GM21367 (cell line): ENCODE measurements around the gene ATF4.

Source experiments
- ATAC-seq: cut with Tn5 transposase; IDR thresholded peaks from one replicate; pipeline ENCODE4 v1.9.1; 2021; ENCODE audit not compliant: unreplicated experiment

ATF4 gene

DNA sequence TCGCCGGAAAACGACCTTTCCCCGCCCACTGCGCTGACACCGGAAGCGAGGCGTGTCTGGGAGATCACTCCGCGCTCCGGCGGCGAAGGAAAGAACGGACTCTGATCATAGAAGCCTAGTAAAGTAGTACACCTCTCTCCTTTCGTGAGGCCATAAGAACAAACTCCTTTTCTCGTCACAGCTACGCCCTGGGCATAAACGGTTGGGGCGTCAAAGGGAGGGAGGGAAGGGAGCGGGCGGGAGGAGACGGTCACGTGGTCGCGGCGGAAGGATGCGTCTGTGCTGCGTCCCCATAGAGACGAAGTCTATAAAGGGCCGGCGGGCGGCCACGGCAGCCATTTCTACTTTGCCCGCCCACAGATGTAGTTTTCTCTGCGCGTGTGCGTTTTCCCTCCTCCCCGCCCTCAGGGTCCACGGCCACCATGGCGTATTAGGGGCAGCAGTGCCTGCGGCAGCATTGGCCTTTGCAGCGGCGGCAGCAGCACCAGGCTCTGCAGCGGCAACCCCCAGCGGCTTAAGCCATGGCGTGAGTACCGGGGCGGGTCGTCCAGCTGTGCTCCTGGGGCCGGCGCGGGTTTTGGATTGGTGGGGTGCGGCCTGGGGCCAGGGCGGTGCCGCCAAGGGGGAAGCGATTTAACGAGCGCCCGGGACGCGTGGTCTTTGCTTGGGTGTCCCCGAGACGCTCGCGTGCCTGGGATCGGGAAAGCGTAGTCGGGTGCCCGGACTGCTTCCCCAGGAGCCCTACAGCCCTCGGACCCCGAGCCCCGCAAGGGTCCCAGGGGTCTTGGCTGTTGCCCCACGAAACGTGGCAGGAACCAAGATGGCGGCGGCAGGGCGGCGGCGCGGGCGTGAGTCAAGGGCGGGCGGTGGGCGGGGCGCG, at the start of gene ATF4:
Gene ATF4, plus strand, starts transcription at position 337 of the 880 bp plus-strand sequence. CDS start 884 bp downstream, outside the sequence.
- peak; percentile 36 for ATAC-seq

DNA sequence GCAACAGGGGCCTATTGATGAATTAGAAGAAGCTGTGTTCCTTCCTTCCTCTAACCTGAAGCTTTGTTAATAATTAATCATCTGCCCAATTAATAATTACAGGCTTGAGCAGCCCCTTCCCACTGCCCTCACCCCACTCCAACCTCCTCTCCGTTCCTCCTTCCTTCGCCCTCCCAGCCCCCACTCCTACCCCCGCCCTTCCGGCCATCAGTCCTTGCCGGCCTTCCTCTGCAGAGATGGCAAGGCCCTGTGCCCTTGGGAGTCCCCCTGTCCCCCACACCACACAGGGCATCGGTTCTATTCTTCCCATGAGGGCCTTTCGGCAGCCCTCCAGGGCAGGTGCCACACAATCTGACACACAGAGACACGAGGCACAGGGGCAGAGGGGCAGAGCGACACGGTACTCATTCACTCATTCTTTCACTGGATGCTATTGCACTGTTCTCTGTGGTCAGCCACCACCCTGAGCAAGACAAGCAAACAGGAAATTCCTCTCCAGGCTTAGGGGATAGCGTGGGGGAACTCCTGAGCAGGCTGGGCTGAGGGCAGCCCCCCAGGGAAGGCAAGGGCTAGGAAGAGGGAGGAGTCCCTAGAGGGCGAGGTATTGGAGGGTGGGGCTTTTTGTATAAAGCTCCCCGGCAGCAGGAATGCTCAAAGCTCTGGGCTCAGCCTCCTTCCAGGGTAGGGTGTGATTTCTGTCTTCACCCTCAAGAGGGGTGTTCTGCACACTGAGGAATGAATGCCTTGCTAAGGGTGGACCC, 48.8 kb upstream of the ATF4 start:
- ATAC-seq: no peak

DNA sequence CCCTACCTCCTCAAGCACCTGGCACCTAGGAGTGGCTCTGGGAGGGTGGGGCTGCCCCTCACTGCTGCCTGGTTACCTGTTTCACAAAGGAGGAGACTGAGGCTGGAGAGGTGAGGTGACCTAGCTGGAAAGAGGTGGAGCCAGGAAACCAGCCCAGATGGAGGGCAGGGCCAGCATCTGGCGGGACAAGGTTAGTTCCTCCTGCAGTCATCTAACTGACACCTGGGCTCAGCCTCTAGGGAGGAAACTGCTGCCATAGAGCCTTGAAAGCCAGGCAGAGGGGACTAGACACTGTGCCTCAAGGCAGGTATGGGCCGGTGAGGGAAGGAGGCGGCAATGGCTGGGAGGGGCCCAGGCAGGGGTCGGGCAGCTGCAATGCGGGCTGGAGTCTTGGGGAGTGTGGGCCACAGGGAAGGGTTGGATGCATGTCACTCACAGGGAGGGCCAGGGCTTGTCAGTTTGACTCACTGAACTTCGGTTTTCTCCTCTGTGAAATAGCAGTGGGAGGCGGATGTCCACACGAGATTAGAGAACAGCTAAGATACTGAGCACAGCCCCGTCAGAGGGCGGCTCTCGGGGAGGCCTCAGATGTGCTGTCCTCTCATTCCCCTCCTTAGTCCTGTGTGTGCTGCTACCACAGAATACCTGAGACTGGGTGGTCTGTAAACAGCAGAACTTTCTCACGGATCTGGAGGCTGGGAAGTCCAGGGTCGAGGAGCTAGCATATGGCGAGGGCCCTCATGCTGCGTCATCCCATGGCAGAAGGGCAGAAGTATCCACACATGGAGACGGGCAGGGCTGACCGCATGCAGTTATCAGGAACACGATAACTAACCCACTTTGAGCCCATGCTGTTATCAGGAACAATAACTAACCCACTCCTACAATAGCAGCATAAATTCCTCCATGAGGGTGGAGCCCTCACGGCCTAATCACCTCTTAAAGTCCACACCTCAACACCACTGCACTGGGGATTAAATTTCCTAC, 47.5 kb upstream of the ATF4 start:
- ATAC-seq: no peak

DNA sequence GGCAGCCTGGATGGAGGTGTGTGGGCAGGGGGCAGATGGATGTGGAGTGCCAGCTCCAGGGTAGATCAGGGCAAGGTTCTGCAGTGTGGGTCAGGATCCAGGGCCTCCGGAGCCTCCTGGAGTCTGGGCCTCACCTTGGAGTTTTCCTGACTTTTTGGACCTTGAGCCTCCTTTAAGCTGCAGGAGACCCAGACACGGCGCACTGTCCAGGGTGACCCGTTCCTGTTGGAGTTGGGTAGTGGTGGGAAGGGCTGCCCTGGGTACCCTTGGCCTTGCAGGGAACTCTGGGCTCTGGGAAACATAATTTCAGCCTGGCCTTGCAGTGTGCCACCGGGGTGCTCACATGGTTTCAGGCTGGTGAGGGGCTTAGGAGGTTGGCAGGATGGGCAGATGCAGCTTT, 46.5 kb upstream of the ATF4 start:
- no peak for ATAC-seq

DNA sequence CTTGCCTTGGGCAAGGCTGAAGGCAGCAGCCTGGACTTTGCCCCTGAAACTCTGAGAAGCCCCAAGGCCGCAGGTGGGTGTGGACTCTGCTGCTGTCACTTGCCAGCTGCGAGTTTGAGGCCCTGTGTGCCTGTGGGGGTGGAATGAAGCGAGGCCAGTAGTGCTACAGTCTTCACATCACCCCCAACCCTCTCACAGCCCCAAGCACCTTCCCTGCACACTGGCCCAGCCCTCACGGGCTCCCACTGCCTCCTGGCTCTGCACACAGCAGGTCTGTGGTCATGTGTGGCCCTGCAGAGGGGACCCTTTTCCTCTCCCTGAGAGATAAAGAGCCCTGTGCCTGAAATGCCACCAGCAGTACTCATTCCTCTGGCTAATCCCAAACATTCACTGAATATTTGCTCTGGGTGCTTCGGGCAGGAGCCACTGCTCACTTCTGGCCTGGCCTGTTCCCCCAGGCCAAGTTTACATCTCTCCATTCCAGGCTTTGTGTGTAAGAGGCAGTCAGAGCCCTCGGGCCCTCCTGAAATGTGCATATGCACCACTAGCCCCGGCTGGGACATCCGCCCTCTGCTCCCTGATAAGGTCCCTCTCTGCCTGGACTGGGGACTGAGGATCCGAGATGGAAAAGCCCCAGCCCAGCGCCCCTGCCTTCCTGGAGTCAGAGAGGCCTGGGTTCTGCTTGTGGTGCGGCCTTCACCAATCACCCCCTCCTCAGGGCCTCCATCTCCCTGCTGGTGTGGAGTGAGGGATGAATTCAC, 45.8 kb upstream of the ATF4 start:
- ATAC-seq: no peak

- ATAC-seq: no peak
These were observed 45.0 kb upstream of the ATF4 start for GRCh38 chr22:39475337-39475736.

DNA sequence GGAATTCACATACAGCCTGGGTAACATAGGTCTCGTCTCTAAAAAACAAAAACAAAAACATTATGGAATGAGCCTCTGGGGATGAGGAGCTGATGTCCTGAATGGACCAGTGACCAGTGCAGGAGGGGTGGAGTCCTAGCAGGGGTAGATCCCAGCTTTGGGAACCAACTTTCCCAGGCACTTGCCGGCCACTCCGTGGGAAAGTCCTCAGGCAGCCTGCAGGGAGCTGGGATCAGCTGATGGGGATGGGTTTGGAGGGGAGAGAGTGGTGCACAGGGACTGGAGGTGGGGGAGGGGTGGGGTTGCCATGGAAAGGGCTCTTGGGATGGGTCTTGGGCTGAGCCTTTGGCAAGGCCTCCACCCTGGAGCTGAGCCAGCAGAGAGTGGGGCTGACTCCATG, 44.5 kb upstream of the ATF4 start:
- no peak for ATAC-seq

DNA sequence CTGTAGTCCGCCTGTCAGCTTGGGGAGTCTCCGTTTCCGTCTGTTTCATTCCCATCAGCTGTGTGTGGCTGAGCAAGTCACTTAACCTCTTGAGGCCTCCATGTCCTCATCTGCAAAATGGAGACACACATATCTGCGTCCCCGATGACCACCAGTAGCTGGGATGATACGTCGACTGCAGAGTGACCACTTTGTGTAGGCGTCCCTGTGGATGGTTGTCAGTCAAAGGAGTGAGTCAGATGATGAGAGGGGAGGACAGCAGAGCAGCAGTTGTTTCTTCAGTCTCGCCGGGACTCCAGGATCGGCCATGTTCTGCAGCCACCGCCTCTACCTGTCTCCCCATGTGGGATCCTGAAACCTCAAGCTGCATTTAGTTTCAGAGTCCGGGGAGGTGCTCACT, 43.7 kb upstream of the ATF4 start:
- no peak for ATAC-seq

DNA sequence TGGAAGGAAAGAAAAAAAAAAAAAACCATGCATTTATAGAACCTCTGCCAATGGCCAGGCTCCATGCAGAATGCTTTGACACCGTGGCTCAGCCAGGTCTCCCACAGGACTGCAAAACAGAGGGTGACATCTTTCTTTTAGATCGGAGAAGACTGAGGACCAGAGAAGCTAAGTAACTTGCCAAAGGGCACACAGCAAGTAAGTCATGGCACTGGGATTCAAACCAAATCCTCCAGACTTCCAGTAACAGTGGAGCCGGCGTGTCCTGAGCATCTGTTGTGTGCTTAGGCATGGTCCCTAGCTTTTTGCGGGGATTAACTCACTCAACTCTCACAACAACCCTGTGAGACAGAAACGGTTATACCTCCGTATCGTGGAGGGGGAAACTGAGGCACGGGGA, 42.8 kb upstream of the ATF4 start:
- ATAC-seq: no peak

DNA sequence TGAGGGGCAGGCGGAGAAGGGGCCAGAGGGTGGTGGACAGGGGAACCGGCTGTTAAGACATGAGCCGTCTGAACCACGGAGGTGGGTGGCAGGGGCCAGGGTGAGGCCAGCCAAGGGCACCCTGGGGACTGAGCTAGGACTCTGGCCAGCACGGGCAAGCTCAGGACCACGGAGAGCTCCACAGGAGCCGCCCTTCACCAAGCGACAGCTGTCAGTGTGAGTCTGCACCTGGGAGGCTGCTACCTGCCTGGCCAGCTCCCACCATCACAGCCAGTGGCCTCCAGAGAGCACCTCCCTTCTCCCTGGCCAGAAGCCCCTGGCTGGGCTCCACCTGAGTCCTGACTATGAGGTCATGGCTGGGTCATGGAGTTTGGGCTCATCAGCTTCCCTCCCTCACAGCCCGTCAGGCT, 41.9 kb upstream of the ATF4 start:
- no peak for ATAC-seq

DNA sequence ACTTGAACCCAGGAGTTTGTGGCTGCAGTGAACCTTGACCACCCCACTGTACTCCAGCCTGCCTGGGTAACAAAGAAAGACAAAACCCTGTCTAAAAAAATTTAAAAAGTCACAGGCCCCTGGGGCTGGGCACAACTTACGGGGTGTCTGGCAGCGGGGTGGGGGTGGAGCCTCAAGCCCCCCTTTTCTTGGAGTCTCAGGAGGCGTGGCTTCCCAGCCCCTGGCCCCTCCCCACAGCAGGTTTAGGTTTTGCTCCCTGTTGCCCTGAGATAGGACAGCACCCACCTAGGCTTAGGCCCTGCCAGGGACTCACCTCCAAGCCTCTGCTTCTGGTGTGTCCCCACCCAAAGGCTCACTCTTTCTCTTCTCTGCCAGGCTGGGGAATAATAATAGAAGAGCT, 41.1 kb upstream of the ATF4 start:
- no peak for ATAC-seq

DNA sequence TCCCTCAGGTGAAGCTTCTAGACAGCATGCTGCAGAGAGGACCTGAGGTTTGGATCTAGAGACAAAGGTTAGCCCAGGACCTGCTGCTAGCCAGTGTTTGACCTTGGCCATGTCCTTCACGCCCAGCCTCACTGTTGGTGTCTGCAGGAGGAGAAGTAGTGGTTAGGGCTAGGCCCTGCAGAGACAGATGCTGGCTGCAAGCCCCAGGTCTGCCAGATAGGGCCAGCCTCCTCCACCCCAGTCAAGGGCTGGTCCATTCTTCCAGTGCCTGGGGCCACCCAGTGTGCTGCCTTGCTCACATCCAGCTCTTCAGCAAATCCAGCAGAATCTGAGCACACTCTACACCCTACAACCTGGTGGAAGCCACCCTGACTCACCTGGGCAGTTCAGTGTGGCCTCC, 39.8 kb upstream of the ATF4 start:
- ATAC-seq: no peak

DNA sequence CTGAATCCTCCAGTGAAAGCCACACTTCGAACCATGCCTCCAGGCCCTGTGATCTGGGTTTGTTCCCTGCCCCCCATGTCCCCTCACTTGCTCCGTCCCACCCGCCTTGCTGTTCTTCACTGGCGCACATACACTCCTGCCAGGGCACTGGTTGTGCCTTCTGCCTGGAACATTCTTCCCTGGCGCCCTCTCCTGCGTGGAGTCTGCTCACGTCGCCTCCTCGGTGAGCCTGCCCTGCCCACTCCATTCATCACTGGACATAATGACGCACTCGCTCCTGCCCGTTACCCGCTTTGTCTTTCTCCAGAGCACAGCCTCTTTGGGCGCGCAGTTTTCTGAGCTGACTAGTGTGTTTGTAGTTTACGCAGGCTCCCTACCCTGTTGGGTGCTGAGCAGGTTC, 39.3 kb upstream of the ATF4 start:
- ATAC-seq: no peak

DNA sequence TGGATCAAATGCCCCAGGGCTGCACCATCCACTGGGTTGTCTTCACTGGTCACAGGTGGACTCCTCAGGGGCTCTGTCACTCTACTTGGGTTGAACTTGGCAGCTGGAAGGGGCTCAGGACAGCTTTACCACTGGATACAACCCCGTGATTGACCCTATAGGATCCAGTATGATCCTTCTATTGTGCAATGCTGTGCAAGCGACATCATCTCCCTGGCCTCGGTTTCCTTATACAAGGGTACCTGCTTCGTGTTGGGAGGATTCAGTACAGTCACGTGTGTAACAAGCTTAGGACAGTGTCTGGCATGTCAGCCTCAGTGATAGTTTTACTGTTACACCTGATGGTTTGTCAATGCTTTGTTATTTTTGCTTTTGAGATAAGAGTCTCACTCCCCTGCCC, 38.8 kb upstream of the ATF4 start:
- no peak for ATAC-seq

DNA sequence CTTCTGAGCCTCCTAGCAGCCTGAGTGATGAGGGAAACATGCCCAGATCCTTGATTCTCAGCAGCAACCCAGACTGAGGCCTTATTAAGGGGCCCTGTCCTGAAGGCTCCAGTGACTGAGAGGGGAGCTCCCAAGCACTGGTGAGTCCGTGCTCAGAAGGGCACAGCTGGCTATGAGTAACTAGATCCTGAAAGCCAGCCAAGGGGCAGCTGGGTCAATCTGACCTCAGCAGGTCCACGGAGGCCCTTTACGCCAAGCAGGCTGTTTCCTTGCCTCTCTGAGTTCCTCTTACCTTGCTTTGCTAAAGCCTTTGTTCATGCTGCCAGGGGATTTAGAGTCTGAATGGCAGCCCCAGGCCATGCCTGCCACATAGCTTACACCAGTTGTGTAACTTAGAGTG, 37.6 kb upstream of the ATF4 start:
- ATAC-seq: no peak

GRCh38 chr22:39486951-39487825, 33.2 kb upstream of the ATF4 start:
- ATAC-seq: no peak

DNA sequence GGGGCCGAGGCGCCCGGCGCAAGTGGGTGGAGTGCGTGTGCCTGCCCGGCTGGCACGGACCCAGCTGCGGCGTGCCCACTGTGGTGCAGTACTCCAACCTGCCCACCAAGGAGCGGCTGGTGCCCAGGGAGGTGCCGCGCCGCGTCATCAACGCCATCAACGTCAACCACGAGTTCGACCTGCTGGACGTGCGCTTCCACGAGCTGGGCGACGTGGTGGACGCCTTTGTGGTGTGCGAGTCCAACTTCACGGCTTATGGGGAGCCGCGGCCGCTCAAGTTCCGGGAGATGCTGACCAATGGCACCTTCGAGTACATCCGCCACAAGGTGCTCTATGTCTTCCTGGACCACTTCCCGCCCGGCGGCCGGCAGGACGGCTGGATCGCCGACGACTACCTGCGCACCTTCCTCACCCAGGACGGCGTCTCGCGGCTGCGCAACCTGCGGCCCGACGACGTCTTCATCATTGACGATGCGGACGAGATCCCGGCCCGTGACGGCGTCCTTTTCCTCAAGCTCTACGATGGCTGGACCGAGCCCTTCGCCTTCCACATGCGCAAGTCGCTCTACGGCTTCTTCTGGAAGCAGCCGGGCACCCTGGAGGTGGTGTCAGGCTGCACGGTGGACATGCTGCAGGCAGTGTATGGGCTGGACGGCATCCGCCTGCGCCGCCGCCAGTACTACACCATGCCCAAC, 32.4 kb upstream of the ATF4 start:
- ATAC-seq: no peak

DNA sequence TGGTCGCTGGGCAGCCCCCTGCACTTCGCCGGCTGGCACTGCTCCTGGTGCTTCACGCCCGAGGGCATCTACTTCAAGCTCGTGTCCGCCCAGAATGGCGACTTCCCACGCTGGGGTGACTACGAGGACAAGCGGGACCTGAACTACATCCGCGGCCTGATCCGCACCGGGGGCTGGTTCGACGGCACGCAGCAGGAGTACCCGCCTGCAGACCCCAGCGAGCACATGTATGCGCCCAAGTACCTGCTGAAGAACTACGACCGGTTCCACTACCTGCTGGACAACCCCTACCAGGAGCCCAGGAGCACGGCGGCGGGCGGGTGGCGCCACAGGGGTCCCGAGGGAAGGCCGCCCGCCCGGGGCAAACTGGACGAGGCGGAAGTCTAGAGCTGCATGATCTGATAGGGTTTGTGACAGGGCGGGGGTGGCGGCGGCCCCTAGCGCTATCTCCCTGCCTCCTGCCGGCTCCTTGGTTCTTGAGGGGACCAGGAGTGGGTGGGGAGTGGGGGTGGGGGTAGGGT, 31.7 kb upstream of the ATF4 start:
- ATAC-seq: no peak
